GM21526 (cell line): ENCODE results near the gene RET.

ENCODE experiments used
- ATAC-seq: cut with Tn5 transposase; IDR thresholded peaks from one replicate; pipeline ENCODE4 v1.9.1; 2021; ENCODE audit warnings: moderate library complexity; ENCODE audit not compliant: unreplicated experiment, low FRiP score

RET gene

DNA sequence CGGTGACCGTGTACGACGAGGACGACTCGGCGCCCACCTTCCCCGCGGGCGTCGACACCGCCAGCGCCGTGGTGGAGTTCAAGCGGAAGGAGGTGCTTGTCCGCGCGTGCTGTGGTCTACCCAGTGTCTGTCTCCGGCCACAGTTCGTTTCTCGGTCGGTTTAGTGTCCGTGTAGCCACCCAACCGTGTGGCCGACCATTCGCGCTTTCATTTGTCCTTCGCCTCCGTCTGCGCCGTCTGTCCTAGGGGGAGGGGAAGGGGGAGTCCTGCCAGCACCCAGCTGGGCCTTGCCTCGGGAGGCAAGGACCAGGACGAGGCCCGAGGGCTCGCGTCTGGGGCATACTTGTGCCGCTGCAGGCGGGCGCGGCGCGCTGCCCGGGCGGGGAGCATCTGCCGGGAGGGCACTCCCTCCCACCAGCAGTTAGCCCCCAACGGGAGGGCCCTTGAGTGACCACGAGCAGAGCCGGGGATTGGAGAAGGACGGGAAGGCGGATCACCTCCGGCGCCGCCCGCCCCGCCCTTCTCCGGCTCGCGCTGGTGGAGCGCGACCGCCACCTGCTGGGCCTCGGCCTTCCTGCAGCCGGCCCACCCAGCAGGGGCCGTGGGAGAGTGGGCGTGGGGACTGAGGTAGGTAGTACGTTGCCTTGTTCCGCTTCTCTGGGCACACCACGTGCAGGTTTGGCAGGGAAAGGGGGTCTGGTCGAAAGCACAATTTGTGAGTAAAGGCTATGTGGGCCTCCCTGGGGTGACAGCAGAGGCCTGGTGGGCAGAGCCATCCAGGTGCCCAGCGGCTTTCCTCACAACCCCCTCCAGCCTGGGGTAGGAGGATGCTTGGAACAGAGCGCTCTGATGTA, 28.5 kb downstream of the RET start:
- ATAC-seq = peak; percentile 82

DNA sequence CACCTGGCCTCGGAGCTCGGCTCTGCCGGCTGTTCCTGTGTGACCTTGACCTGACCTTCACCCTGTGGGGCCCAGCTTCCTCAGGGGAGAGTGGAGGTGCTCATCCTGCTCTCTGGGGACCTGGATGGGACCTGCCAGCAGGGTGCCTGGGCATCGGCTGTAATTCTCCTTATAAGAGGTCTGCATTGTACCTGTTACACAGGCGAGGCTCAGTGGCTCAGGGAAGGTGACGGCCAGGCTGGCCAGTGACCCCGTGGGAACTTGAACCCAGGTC, 29.0 kb downstream of the RET start:
- ATAC-seq = no peak

DNA sequence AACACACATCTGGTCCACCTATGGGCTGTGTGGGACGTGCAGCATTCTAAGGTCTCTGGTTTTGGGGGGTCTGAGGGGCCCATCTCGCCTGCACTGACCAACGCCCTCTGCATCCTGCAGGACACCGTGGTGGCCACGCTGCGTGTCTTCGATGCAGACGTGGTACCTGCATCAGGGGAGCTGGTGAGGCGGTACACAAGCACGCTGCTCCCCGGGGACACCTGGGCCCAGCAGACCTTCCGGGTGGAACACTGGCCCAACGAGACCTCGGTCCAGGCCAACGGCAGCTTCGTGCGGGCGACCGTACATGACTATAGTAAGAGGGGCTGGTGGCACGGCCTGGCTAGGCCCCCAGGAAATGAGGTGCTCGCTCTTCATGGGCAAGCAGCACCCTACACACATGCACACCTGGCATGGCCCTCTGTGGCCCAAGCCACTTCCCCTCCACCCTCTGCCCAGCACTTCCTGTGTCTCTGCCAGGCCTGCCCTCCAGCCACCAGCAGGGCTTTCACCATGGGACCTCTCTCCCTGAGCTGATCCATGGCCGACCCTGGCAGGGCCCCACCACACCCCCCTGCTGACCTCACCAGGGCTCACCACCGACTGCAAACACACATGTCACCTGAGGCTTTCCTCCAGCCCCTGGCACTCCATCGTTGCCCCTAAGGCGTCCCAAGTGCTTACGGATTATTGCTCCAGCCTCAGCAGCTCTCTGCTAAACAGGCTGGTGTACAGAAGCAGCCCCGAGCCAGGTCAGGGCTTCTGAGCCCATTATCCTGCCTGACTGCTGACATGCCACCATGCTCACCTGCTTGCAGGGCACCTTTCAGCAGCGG, 29.6 kb downstream of the RET start:
- ATAC-seq = no peak

DNA sequence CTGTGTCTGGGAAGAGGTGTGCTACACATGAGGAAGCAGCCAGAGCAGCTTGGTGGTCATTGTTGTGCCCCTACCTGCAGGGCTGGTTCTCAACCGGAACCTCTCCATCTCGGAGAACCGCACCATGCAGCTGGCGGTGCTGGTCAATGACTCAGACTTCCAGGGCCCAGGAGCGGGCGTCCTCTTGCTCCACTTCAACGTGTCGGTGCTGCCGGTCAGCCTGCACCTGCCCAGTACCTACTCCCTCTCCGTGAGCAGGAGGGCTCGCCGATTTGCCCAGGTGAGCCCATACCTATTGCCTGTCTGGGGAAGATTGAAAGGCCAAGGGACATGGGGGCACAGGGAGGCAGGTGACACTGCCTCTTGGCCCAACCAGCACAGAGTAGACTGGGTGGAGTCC, 32.1 kb downstream of the RET start:
- no peak for ATAC-seq

DNA sequence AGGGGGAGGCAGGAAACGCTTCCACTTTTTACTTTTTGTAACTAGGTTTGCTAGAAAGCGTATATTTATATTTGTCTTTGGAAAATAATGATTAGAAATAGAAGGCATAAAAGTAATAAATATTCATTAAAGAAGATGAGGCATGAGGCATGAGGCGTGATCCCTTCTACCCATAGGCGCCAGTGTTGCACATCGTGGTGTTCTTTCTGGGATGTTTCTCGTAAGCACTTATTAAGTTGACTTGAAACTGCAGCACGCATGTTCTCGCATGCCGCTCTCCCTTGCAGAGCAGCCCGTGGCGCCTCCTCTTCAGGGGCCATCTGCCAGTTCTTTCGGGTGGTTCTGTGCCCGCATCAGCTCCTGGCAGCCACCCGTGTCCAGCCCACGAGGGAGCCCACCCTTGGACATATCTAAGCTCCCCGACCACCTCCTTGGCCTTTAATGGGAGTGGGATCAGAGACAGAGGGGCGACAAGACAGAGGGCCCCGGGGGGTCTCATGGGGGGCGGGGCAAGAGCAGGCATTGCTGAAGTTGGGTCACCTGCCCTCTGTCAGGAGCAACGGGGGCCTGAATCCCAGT, 32.9 kb downstream of the RET start:
- ATAC-seq = no peak

DNA sequence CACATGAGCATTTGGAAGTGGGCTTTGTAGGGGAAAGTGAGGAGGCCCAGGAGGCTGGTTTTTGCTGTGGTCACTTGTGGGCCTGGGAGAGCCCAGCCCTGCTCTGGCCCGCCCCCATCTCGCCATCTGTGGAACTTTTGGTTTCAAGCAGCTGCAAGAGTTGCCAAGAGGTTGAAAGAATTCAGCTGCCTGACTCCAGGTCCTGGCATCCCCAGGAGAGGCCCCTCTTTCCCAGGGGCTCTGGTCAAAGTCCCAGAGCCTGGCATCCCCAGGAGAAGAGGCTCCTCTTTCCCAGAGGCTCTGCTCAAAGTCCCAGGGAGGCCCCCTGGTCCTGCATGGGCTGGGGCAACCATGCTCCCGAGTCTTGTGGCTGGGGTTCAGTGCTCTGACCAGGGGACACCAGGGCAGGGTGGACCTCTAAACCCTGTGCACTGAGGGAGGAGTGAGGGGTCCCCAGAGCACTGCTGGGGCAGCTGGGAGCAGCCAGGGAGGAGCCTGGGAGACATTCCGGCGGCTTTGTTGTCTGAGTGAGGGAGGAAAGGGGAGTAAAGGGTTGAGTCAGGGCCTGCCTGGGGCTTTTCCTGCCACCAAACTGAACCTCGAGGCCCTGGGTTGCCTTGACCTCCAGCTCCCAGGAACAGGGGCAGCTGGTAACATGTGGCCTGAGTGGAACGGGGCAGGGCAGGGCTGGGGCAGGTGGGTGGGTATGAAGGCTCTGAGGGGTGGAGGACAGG, 33.6 kb downstream of the RET start:
- ATAC-seq = peak; percentile 66

DNA sequence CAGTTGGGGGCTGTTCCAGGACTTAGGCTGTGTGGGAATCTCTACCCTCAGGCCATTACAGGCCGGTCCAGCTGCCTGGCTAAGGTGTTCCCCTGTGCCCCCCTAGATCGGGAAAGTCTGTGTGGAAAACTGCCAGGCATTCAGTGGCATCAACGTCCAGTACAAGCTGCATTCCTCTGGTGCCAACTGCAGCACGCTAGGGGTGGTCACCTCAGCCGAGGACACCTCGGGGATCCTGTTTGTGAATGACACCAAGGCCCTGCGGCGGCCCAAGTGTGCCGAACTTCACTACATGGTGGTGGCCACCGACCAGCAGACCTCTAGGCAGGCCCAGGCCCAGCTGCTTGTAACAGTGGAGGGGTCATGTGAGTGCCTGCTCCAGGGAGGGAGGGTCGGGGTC, 34.2 kb downstream of the RET start:
- no peak for ATAC-seq

DNA sequence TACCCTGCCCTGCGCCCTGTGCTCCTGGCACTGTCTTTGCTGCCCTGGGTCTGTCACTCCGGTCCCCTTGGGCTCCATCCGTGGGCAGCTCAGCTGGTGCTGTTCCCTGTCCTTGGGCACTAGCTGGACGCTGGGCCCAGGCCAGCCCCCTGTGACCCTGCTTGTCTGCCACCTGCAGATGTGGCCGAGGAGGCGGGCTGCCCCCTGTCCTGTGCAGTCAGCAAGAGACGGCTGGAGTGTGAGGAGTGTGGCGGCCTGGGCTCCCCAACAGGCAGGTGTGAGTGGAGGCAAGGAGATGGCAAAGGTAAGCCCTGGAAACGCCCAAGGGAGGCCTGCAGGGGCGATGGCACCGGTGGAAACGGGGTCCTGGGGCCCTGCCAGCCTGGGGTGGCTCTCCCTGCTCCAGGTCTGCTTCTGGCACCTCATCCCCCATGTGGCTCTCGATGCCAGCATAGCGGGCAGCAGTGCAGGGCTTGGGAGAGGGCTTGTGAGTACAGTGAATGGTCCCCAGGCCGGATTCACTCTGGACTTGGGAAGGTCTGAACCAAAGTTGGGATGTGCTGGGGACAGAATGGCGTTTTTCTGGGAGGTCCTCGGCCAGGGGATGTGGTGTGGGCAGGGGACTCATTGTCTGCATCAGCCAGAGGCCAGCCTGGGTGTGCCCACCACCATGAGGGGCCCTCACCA, 35.2 kb downstream of the RET start:
- no peak for ATAC-seq

DNA sequence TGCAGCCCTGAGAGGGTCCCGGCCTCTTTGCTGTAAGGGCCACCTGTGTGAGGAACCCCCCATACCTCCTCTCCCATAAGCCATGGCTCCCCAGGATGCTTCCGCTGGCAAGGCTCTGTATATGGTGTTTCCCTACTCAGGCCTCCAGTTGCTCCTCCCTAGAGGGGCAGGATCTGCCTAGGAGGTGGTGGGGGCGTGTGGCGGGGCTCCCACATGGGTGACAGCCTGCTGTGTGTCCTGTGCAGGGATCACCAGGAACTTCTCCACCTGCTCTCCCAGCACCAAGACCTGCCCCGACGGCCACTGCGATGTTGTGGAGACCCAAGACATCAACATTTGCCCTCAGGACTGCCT, 35.7 kb downstream of the RET start:
- ATAC-seq = no peak

DNA sequence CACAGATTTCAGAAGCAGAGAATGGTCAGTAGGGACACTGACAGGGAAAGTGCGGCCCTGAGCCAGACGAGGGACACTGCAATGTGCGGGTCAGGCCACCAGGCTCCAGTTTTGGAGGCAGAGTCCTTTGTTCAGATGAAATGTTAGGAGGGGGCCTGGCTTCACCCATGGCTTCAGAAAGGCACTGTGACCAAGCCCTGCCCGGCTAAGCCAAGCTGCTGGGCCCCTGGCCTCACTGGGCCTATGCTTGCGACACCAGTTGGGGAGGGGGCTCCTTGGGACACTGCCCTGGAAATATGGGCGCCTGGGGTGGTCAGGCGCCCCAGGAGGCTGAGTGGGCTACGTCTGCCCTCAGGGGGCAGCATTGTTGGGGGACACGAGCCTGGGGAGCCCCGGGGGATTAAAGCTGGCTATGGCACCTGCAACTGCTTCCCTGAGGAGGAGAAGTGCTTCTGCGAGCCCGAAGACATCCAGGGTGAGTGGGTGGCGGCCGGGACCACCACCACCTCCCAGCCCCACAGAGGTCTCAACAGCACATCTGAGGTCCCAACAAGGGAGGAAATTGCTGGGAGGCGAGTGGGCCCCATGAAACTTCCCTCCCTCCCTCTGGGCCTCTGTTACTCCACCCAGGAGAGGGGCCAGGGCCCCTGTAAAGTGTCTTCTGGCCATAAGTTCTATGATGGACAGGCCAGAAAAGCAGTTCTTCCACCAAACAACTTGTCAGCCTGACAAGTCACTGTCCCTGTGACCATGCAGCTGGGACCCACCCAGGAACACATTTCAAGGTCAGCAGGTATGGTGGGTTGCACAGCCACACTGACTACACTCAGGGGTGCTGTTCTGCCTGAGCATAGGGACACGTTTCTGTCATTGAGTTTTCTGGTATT, 36.6 kb downstream of the RET start:
- ATAC-seq = no peak

DNA sequence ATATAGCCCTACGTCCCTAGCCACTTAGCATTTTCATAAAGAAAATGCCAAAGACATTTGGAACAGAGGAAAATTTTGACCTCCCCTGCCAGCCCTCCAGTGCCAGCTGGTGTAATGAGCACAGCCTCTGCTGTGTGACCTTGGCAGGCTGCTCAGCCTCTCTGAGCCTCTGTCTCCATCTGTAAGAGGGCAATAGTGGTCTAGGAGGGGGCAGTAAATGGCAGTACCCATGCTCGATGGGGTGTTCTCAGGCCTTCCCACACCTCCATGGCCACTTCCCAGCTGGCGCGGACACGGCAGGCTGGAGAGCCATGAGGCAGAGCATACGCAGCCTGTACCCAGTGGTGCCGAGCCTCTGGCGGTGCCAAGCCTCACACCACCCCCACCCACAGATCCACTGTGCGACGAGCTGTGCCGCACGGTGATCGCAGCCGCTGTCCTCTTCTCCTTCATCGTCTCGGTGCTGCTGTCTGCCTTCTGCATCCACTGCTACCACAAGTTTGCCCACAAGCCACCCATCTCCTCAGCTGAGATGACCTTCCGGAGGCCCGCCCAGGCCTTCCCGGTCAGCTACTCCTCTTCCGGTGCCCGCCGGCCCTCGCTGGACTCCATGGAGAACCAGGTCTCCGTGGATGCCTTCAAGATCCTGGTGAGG, 37.3 kb downstream of the RET start:
- no peak for ATAC-seq

DNA sequence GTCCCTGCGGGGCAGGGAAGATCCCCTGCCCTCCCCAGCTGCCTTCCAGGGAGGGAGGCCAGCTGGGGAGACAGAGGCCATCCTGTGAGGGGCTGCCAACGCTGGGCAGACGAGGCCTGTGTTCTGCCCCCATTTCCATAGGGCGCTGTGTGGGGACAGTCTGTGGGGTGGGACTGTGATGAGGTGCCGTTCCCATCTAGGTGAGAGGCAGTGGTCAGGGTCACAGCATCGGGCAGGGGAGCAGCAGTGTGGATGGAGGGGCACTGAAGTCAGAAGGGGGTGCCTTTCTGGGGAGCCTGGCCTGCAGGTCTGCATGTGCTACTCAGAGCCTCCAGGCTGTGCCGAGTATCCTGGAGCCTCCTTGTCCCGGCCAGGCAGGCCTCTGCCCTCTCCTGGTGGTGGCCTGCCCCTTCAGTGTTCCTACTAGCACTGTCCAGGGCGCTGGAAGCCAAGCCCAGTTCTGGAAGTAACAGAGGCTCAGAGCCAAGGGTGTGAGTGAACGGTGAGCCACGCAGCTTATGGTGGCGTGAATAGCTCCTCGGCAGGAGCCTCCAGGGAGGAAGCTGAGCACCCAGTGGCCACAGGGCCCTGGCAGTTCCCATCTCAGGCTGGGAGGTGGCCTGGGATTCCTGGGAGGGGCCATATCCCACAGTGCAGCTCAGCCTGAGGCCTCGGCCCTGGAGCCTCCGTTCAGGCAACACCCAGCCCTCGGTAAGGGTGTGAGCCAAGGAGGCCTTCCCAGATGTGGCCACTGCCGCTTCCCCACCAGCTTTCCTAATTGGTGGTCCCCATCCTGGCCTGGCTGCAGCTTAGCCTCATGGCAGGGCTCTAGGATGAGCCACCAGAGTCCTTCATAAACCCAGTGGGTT, 38.1 kb downstream of the RET start:
- ATAC-seq = no peak

DNA sequence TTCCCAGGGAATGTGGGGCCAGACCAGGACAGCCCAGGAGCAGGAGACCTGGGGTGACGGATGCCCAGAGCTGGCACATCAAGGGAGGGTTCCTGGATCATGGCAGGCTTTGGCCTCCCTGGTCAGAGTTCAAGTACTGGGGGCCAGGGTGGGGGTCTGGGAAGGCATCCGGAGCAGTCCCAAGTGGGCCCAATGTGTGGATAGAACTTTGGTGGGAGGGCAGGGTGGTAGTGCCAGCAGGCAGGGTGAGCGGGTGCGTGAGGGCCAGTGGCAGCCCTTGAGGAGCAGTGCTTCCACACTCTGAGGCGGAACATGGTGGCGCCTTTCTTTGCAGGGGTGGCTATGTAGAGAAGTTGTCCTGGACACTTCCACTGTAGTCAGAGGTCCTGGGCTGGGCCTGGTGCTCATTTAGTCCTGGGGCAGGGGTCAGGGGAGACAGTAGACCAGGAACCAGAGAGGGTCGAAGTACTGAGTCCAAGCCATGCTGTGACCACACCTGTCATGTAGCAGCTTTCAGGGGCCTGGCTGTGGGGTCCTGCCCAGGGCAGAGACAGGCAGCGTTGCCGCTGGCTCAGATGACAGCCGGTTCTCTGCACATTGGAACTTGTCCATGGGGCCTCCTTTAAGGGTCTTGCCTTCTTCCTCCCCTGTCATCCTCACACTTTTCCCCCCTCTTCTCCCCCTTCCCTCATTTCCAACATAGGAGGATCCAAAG, 39.2 kb downstream of the RET start:
- ATAC-seq = no peak

DNA sequence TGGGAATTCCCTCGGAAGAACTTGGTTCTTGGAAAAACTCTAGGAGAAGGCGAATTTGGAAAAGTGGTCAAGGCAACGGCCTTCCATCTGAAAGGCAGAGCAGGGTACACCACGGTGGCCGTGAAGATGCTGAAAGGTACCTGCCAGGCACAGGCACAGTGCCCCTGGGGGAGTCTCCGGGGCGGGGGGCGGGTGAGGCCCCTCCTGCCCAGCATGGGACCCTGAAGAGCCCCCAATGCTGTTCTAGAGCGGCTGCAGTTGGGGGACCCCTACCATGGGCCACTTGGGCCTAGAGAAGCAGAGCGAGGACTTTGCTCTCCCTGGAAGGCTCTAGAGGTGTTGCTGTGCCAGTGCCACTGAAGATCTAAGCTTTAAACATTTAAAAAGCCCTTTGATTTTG, 39.7 kb downstream of the RET start:
- no peak for ATAC-seq

DNA sequence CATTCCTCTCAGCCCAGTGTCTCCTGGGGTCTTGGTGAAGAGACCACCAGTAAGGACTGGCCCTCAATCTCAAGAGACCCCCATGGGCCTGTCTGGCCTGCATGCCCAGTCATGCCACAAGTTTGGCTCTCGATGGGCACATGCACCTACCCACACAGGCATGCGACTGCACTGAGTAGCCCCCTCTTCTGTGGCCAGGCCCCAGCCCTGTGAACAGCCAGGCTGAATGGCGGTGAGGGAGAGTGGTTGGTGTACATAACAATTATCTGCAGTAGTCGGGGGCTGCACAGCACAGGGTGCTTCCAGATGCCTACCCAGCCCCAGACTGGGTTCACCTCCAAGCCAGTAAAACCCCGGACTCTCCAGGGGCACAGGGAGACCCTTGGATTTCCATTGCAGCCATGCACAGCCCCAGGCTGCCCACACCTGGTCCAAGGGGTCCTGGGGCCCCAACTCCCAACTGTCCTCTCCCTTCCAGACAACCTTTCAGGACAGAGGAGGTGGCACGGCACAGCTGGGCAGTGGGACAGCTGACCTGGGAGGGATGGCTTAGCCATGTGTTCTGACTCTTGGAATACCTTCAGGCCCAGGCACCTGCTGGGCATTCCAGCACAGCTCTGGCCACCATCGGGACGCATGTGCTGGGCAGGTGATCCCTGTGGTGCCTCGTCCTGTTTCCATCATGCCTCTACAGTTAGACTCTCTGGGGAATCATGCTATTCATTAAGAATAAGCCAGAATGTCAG, 40.3 kb downstream of the RET start:
- no peak for ATAC-seq

DNA sequence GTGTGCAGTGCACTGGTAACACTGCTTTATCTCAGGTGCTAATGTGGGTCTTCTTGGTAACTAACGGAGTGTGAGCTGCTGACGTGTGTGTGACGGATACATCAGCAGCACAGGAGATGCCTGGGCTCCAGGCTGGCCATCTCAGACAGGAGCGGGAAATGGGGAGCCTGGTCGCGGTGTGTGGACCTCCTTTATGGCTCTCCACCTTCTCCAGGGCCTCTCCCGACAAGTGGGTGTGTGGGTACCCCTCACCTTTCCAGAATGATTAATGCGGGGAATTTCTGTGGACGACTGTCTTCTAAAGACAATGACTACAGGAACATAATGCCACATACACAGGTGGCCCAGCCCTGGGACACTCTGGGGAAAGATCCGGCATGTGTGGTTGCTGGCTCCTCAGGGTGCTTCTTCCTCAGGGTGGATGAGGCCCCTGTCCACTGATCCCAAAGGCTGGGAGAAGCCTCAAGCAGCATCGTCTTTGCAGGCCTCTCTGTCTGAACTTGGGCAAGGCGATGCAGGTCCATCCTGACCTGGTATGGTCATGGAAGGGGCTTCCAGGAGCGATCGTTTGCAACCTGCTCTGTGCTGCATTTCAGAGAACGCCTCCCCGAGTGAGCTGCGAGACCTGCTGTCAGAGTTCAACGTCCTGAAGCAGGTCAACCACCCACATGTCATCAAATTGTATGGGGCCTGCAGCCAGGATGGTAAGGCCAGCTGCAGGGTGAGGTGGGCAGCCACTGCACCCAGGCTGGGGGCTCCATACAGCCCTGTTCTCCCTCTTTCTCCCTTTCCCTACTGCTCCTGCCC, 41.1 kb downstream of the RET start:
- no peak for ATAC-seq
